ENCODE measurements around the gene MAPK6.

Gene MAPK6

GRCh38 chr15:52018693-52019393, at the start of gene MAPK6:
Gene MAPK6, plus strand, starts transcription at chr15:52019219. Its CDS starts 27,242 bp downstream, at chr15:52046461.
- in situ Hi-C loops (cut with HindIII; ENCODE audit: low sequenced_read_pairs), result no loop called here
- peak within 1 kb of the TSS; percentile 94 for H3K4me3 ChIP-seq (ENCODE audit: low read depth, low read length)
- TF ChIP-seq, protein P1, sequence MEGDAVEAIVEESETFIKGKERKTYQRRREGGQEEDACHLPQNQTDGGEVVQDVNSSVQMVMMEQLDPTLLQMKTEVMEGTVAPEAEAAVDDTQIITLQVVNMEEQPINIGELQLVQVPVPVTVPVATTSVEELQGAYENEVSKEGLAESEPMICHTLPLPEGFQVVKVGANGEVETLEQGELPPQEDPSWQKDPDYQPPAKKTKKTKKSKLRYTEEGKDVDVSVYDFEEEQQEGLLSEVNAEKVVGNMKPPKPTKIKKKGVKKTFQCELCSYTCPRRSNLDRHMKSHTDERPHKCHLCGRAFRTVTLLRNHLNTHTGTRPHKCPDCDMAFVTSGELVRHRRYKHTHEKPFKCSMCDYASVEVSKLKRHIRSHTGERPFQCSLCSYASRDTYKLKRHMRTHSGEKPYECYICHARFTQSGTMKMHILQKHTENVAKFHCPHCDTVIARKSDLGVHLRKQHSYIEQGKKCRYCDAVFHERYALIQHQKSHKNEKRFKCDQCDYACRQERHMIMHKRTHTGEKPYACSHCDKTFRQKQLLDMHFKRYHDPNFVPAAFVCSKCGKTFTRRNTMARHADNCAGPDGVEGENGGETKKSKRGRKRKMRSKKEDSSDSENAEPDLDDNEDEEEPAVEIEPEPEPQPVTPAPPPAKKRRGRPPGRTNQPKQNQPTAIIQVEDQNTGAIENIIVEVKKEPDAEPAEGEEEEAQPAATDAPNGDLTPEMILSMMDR (IDR thresholded peaks at IDR 0.05; ENCODE audit: low read depth, low read length, missing control alignments), result no peak
- DNase-seq (ENCODE audit: low read depth), result peak; percentile 77

DNA sequence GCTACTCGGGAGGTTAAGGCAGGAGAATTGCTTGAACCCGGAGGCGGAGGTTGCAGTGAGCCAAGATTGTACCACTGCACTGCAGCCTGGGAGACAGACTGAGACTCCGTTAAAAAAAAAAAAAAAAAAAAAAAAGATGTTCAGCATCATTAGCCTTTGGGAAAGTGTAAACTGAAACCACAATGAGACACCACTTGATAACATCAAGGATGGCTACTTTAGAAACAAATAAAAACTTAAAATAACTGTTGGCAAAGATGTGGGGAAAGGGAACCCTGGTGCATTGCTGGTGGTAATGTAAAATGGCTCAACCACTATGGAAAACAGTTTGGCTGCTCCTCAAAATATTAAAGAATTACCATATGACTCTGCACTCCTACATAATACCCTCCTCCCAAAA, 49.3 kb upstream of the MAPK6 start:
- TF ChIP-seq, protein P1 (IDR thresholded peaks at IDR 0.05; ENCODE audit: low read depth, low read length, missing control alignments), result no peak
- H3K4me3 ChIP-seq (ENCODE audit: low read depth, low read length), result no peak overlapping the region
- in situ Hi-C loops (cut with HindIII; ENCODE audit: low sequenced_read_pairs), result no loop called here
- DNase-seq (ENCODE audit: low read depth), result no peak

DNA sequence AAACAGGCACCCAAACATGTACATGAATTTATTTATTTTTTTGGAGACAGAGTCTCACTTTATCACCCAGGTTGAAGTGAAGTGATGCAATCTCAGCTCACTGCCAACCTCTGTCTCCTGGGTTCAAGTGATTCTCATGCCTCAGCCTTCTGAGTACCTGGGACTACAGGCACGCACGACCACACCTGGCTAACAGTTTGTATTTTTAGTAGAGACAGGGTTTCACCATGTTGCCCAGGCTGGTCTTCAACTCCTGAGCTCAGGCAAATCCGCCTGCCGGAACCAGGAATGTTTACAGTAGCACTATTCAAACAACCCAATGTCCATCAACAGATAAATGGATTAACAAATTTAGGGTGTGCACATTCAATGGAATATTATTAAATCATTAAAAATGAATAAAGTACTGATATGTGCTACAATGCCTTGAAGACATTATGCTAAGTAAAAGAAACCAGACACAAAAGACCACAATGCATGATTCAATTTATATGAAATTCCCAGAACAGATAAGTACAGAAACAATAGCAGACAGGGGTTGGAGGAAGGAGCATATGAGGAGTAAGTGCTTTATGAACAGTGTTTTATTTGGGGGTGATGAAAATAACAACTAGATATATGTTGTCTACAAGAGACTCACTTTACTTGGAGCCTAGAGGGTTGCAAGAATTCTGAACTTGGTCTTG, 48.7 kb upstream of the MAPK6 start:
- DNase-seq (ENCODE audit: low read depth), result no peak
- H3K4me3 ChIP-seq (ENCODE audit: low read depth, low read length), result peak overlapping the region; percentile 94
- TF ChIP-seq, protein P1 (IDR thresholded peaks at IDR 0.05; ENCODE audit: low read depth, low read length, missing control alignments), result no peak
- in situ Hi-C loops (cut with HindIII; ENCODE audit: low sequenced_read_pairs), result no loop called here

- in situ Hi-C loops (cut with HindIII; ENCODE audit: low sequenced_read_pairs), result no loop called here
- DNase-seq (ENCODE audit: low read depth), result no peak
- TF ChIP-seq, protein P1 (IDR thresholded peaks at IDR 0.05; ENCODE audit: low read depth, low read length, missing control alignments), result no peak
- peak overlapping the region; percentile 94 for H3K4me3 ChIP-seq (ENCODE audit: low read depth, low read length)
These were observed 48.0 kb upstream of the MAPK6 start for GRCh38 chr15:51971032-51971374.

- DNase-seq (ENCODE audit: low read depth), result peak; percentile 92
- in situ Hi-C loops (cut with HindIII; ENCODE audit: low sequenced_read_pairs), result no loop called here
- H3K4me3 ChIP-seq (ENCODE audit: low read depth, low read length), result peak within 1 kb of the TSS; percentile 94
- TF ChIP-seq, protein P1 (IDR thresholded peaks at IDR 0.05; ENCODE audit: low read depth, low read length, missing control alignments), result peak; percentile 56
These were observed 47.5 kb upstream of the MAPK6 start, which contains the start of gene LEO1 for GRCh38 chr15:51971375-51972133. Gene LEO1, minus strand, starts transcription at chr15:51971778. Its CDS starts 33 bp downstream, at chr15:51971745.

GRCh38 chr15:51973220-51973619, 45.8 kb upstream of the MAPK6 start:
- DNase-seq (ENCODE audit: low read depth), result no peak
- in situ Hi-C loops (cut with HindIII; ENCODE audit: low sequenced_read_pairs), result no loop called here
- H3K4me3 ChIP-seq (ENCODE audit: low read depth, low read length), result no peak overlapping the region
- TF ChIP-seq, protein P1 (IDR thresholded peaks at IDR 0.05; ENCODE audit: low read depth, low read length, missing control alignments), result no peak

Data from astrocyte of the cerebellum (primary cell).